HEK293 (cell line): Measurements from ENCODE around the gene CDK12.
"Not testable (repeated sequence)": the region's sequence is repeated elsewhere in the genome, so short reads cannot be mapped to it uniquely, and the experiment has no call there.

Experiments used
- CTCF ChIA-PET: fragments of 350-600 bp; formaldehyde crosslinking; extraction: SDS; loops from one replicate; lab custom pipeline; 2021; ENCODE audit warnings: antibody characterized with exemption; lab: Yijun Ruan, JAX
- POLR2A ChIA-PET: fragments of 300-600 bp; formaldehyde crosslinking; extraction: SDS; loops from one replicate; lab custom pipeline; 2020; ENCODE audit warnings: antibody characterized with exemption, inconsistent platforms; lab: Yijun Ruan, JAX
- H3K27ac ChIP-seq: fragments of 200-500 bp; sonication (Bioruptor generic); 2 replicates; pipeline ENCODE4 v1.5.1; 2014; ENCODE audit warnings: low read depth, low read length, control low read depth, inconsistent platforms; ENCODE audit errors: extremely low read depth
- H3K36me3 ChIP-seq, 2 experiments: fragments of 200-500 bp in 1 of 2; sonication (Bioruptor generic) in 1 of 2; 1 replicate in 1 of 2; 2 replicates in 1 of 2; pipeline ENCODE4 v1.5.1; 2014 to 2017; ENCODE audit warnings: inconsistent platforms in 2 of 2, low read length in 2 of 2; ENCODE audit not compliant: control insufficient read depth in 2 of 2, insufficient read depth in 1 of 2
- H3K4me1 ChIP-seq: fragments of 200-500 bp; sonication (Bioruptor generic); 2 replicates; pipeline ENCODE4 v1.5.1; 2014; ENCODE audit warnings: mild to moderate bottlenecking, low read length, inconsistent platforms; ENCODE audit not compliant: control insufficient read depth, insufficient read depth
- H3K4me3 ChIP-seq: 2 replicates; pipeline ENCODE4 v1.5.1; 2011; ENCODE audit warnings: low read depth, mild to moderate bottlenecking, control low read depth, low read length, moderate library complexity
- H3K9me3 ChIP-seq: fragments of 200-500 bp; sonication (Bioruptor generic); 2 replicates; pipeline ENCODE4 v1.5.1; 2014; ENCODE audit warnings: low read depth, low read length, inconsistent platforms; ENCODE audit not compliant: control insufficient read depth, insufficient read depth
- KLF7 ChIP-seq: fragments of 450-650 bp; formaldehyde crosslinking; IDR thresholded peaks from 2 replicates; pipeline ENCODE4 v1.5.1; 2016; ENCODE audit warnings: missing biosample characterization, missing genetic modification characterization, borderline replicate concordance
- TCF7L2 ChIP-seq: IDR thresholded peaks from 2 replicates; pipeline ENCODE4 v1.6.1; 2011; ENCODE audit warnings: low read depth, mild to moderate bottlenecking, inconsistent platforms, low read length, moderate library complexity, borderline replicate concordance
- ZBTB11 ChIP-seq: fragments of 450-650 bp; formaldehyde crosslinking; conservative IDR thresholded peaks from 2 replicates; pipeline ENCODE4 v1.5.1; 2016; ENCODE audit warnings: low read depth, missing biosample characterization, missing genetic modification characterization
- ZBTB8A ChIP-seq: fragments of 450-650 bp; formaldehyde crosslinking; IDR thresholded peaks from 2 replicates; pipeline ENCODE4 v1.5.1; 2016; ENCODE audit warnings: missing biosample characterization, missing genetic modification characterization
- ZNF140 ChIP-seq: fragments of 450-650 bp; formaldehyde crosslinking; IDR thresholded peaks from 2 replicates; pipeline ENCODE4 v1.5.1; 2016; ENCODE audit warnings: missing biosample characterization, missing genetic modification characterization
- ZNF155 ChIP-seq: fragments of 450-650 bp; formaldehyde crosslinking; IDR thresholded peaks from 2 replicates; pipeline ENCODE4 v1.5.1; 2016; ENCODE audit warnings: missing biosample characterization, missing genetic modification characterization
- ZNF394 ChIP-seq: fragments of 450-650 bp; formaldehyde crosslinking; IDR thresholded peaks from 2 replicates; pipeline ENCODE4 v1.5.1; 2016; ENCODE audit warnings: missing biosample characterization, missing genetic modification characterization, mild to moderate bottlenecking, moderate library complexity, borderline replicate concordance
- ZNF426 ChIP-seq: fragments of 450-650 bp; formaldehyde crosslinking; IDR thresholded peaks from 2 replicates; pipeline ENCODE4 v1.5.1; 2017; ENCODE audit warnings: missing biosample characterization, missing genetic modification characterization, mild to moderate bottlenecking, inconsistent platforms, moderate library complexity
- ZNF518A ChIP-seq: fragments of 450-650 bp; formaldehyde crosslinking; conservative IDR thresholded peaks from 2 replicates; pipeline ENCODE4 v1.5.1; 2016; ENCODE audit warnings: low read depth, missing biosample characterization, missing genetic modification characterization
- ZNF549 ChIP-seq: fragments of 450-650 bp; IDR thresholded peaks from 2 replicates; pipeline ENCODE4 v1.5.1; 2018; ENCODE audit warnings: missing biosample characterization, missing genetic modification characterization, mild to moderate bottlenecking, inconsistent platforms, moderate library complexity
- ZNF558 ChIP-seq: fragments of 450-650 bp; formaldehyde crosslinking; IDR thresholded peaks from 2 replicates; pipeline ENCODE4 v1.5.1; 2016; ENCODE audit warnings: missing biosample characterization, missing genetic modification characterization
- ZNF560 ChIP-seq: fragments of 450-650 bp; formaldehyde crosslinking; IDR thresholded peaks from 2 replicates; pipeline ENCODE4 v1.5.1; 2017; ENCODE audit warnings: missing biosample characterization, missing genetic modification characterization, borderline replicate concordance
- ZNF623 ChIP-seq: fragments of 450-650 bp; formaldehyde crosslinking; IDR thresholded peaks from 2 replicates; pipeline ENCODE4 v1.5.1; 2016; ENCODE audit warnings: missing biosample characterization, missing genetic modification characterization
- TF ChIP-seq, protein P1 (sequence below): fragments of 450-650 bp; formaldehyde crosslinking; IDR thresholded peaks from 2 replicates; pipeline ENCODE4 v1.5.1; 2016; ENCODE audit warnings: missing biosample characterization, missing genetic modification characterization
- TF ChIP-seq, protein P2 (sequence below): fragments of 450-650 bp; formaldehyde crosslinking; IDR thresholded peaks from 2 replicates; pipeline ENCODE4 v1.5.1; 2017; ENCODE audit warnings: missing biosample characterization, missing genetic modification characterization

Gene CDK12

DNA sequence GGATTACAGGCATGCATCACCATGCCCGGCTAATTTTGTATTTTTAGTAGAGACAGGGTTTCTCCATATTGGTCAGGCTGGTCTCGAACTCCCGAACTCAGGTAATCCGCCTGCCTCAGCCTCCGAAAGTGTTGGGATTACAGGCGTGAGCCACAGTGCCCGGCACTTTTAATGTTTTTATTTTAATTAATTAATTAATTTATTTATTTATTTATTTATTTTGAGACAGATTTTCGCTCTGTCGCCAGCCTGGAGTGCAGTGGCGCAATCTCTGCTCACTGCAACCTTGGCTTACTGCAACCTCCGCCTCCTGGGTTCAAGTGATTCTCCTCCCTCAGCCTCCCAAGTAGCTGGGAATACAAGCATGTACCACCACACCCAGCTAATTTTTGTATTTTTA is 7.3 kb downstream of the CDK12 start:
- CTCF ChIA-PET, H3K4me1 ChIP-seq, H3K27ac ChIP-seq, H3K4me3 ChIP-seq, H3K9me3 ChIP-seq: not testable (repeated sequence)
- POLR2A ChIA-PET, result interaction anchor here (1.2 kb wide), 1 partner anchor 18 kb away, joined by 4 read pairs; no protein-coding TSS in a partner anchor
- TF ChIP-seq ZNF426 (tag by site-specific recombination) (peak; percentile 59), ZNF623 (peak; percentile 45; the same call in 1 of the 2 replicates), ZNF518A (peak; percentile 67; the same call in 1 of the 2 replicates), ZBTB8A (tag by site-specific recombination) (peak; percentile 58), ZNF140 (peak; percentile 25; the same call in 1 of the 2 replicates), ZNF394 (tag by site-specific recombination) (peak; percentile 82), ZNF558 (tag by site-specific recombination) (0 out of 2 replicates have a peak, but pooled peaks have one; percentile 40), ZBTB11 (tag by site-specific recombination) (peak; percentile 52), ZNF560 (tag by site-specific recombination) (0 out of 2 replicates have a peak, but pooled peaks have one; percentile 19)
- peaks cover 53 to 66% of the 10 kb centered on the region in 2 experiments for H3K36me3 ChIP-seq

GRCh38 chr17:39473310-39473709 is 12.0 kb downstream of the CDK12 start:
- H3K4me3 ChIP-seq, result no peak overlapping the region
- H3K9me3 ChIP-seq, result no peaks in the 10 kb centered on the region
- H3K27ac ChIP-seq, result no peak overlapping the region
- TF ChIP-seq, protein P1, sequence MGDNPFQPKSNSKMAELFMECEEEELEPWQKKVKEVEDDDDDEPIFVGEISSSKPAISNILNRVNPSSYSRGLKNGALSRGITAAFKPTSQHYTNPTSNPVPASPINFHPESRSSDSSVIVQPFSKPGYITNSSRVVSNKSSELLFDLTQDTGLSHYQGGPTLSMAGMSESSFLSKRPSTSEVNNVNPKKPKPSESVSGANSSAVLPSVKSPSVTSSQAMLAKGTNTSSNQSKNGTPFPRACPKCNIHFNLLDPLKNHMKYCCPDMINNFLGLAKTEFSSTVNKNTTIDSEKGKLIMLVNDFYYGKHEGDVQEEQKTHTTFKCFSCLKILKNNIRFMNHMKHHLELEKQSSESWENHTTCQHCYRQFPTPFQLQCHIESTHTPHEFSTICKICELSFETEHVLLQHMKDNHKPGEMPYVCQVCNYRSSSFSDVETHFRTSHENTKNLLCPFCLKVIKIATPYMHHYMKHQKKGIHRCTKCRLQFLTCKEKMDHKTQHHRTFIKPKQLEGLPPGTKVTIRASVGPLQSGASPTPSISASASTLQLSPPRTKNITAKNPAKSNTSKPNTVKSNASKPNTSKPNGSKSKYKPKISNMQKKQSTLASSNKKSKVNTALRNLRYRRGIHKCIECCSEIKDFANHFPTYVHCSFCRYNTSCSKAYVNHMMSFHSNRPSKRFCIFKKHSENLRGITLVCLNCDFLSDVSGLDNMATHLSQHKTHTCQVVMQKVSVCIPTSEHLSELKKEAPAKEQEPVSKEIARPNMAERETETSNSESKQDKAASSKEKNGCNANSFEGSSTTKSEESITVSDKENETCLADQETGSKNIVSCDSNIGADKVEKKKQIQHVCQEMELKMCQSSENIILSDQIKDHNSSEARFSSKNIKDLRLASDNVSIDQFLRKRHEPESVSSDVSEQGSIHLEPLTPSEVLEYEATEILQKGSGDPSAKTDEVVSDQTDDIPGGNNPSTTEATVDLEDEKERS, result no peak
- TF ChIP-seq TCF7L2, result no peak
- no peak for TF ChIP-seq KLF7 (tag by site-specific recombination)
- no peak for TF ChIP-seq ZNF394 (tag by site-specific recombination)
- no peak for TF ChIP-seq ZNF549 (tag by site-specific recombination)
- TF ChIP-seq, protein P2, sequence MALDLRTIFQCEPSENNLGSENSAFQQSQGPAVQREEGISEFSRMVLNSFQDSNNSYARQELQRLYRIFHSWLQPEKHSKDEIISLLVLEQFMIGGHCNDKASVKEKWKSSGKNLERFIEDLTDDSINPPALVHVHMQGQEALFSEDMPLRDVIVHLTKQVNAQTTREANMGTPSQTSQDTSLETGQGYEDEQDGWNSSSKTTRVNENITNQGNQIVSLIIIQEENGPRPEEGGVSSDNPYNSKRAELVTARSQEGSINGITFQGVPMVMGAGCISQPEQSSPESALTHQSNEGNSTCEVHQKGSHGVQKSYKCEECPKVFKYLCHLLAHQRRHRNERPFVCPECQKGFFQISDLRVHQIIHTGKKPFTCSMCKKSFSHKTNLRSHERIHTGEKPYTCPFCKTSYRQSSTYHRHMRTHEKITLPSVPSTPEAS (tag by site-specific recombination), result no peak
- no peak for TF ChIP-seq ZNF155 (tag by site-specific recombination)
- peaks cover 70 to 91% of the 10 kb centered on the region in 2 experiments for H3K36me3 ChIP-seq
- H3K4me1 ChIP-seq, result no peaks in the 10 kb centered on the region
- ChIA-PET CTCF (interaction anchor here (0.7 to 1.2 kb wide), 2 partner anchors 11 to 26 kb away, joined by 3 to 4 read pairs; no protein-coding TSS in a partner anchor), POLR2A (interaction anchor here (0.6 to 1.6 kb wide), 3 partner anchors 12 to 28 kb away, joined by 4 to 10 read pairs (median 5); partner anchors contain the start of genes CDK12 and MED1)
